HG03575 (cell line): ENCODE results near the gene VILL.
"Not testable (repeated sequence)": the region's sequence is repeated elsewhere in the genome, so short reads cannot be mapped to it uniquely, and the experiment has no call there.

Source experiments
- ATAC-seq: cut with Tn5 transposase; IDR thresholded peaks from one replicate; pipeline ENCODE4 v1.9.1; 2021; ENCODE audit not compliant: unreplicated experiment, insufficient number of reproducible peaks, low FRiP score; ENCODE audit errors: extremely low read depth

Gene VILL

GRCh38 chr3:37961622-37962431 lies 28.8 kb upstream of the VILL start:
- ATAC-seq = no peak

DNA sequence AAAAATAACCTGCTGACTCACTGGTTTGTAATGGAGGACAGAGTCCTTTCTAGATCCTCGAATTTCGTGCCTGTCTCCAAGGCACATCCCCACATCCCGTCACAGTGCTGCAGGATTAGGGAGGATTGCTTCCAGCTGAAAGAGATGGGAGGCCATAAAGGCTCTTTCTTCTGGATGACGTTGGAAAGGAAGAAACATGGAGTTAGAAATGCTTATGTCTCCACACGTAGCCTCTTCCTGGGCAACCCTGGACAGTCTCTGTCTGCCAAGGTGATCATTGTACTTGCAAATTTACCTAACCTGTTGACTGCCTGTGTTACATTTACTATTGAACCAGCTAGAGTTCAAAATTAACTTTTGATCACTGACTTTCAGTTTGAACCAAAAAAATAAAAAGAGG lies 27.6 kb upstream of the VILL start:
- ATAC-seq = no peak

GRCh38 chr3:37963635-37964034 lies 27.0 kb upstream of the VILL start:
- no peak for ATAC-seq

DNA sequence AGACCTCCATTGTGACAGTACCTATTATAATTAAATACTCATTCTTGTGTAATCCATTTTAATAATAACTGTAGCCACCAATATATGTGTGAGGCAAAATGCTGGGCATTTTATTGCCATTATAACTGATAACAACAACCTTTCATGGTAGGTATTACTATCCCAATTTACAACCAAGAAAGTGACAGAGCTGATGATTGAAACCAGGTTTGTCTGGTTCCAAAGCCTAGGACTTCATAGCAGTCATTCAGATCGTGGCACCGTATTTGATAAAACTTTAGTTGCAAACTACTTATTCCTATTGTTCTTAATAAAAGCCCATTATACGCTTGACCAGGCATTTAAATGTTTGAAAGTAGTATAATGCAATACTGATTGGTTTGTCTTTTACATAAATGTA lies 26.4 kb upstream of the VILL start:
- no peak for ATAC-seq

- ATAC-seq = no peak
Observed at GRCh38 chr3:37964716-37965115, 25.9 kb upstream of the VILL start.

GRCh38 chr3:37967260-37967881 lies 23.2 kb upstream of the VILL start:
- ATAC-seq = no peak

GRCh38 chr3:37968199-37968598 lies 22.4 kb upstream of the VILL start:
- ATAC-seq = no peak

DNA sequence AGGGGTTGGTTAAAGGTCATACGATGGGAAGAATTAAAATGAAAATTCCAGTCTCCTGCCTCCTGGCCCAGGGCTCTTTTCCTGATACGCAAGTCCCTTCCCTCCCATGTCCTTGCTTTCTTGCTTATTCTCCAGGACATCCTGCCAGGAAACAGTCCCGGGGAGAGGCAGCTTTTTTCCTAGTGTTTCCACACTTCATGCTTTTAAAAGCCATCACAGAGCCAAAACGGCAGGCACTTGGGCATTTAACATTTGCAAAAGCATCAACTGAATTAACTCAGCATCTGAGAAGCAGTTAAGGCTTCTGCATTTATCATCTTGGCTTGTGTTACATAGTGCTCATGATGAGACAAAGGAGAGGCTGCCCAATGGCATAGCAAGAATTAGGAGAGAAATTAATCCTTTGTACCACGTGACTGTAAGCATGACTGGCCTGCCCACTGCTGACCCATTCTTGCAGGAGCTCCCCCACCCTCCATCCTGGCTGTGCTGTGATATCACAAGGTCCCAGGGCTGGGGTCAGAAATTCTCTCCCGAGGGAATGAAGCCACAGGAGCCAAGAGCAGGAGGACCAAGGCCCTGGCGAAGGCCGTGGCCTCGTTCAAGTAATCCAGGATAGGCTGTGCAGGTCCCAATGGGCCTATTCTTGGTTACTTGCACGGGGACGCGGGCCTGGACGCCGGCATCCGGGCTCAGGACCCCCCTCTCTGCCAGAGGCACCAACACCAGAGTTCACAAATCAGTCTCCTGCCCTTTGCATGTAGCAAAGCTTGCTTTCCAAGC lies 21.6 kb upstream of the VILL start:
- no peak for ATAC-seq

- no peak for ATAC-seq
Observed at GRCh38 chr3:37969596-37970100, 20.9 kb upstream of the VILL start.

DNA sequence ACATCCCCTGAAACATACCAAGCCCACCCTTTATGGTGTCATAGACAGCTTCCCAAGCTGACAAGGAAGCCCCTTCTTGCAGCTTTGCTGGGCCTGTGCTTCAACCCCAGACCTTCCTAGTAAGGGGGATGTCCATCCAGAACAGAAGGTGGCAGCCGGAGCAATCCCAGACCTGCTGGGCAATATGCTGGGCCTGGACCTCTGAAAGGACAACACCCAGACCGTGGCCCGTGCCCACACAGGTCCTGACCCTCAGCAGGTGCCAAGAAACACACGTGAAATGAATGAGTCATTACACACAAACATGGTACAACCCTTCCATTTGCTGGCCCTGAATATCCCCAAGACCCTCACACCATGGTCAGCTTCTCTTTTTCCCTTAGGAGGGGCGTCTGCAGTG lies 19.8 kb upstream of the VILL start:
- ATAC-seq = no peak

GRCh38 chr3:37971467-37971866 lies 19.1 kb upstream of the VILL start:
- no peak for ATAC-seq

DNA sequence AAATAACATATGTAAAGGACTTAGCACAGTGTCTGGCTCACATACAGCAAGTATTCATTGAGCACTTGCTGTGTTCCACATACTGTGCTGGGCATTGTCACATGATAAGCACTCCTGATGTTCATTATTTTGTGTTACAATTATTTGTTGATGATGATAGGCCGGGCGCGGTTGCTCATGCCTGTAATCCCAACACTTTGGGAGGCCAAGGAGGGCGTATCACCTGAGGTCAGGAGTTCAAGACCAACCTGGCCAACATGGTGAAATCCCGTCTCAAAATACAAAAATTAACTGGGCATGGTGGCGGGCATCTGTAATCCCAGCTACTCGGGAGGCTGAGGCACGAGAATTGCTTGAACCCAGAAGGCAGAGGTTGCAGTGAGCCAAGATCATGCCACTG lies 18.5 kb upstream of the VILL start:
- not testable (repeated sequence) for ATAC-seq

DNA sequence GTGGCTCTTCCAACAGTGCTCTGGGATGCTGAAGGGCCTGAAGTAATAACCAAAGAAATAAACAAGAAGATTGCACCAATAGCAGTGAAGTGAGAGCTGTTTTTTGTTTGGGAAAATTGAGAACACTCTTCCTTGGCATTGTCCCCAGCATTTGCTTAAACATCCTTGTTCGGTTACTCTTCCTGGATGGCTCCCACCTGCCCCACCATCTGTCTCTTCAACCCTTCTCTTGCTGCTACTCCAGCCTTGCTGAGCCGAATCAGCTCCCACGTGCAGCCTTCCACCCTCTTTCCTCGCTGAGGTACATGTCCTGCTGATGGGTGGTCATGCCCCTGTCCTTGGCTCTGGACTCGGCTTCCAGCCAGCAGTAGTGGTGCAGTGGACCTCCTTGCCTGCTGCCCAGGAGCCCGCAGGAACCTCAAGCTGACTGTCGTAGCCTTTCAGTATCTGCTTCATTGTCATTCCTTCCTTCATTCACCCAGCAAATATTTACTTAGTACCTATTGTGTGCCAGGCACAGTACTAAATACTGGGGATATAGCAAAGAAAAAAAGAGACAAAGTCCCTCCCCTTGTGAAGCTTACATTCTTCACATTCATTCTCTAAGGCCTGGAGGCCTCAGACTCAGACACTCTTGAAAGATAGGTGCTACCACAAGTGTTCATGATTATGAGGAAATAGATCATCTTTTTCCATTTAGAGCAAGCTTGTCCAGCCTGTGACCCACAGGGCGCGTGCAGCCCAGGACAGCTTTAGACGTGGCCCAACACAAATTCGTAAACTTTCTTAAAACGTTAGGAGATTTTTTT lies 17.1 kb upstream of the VILL start:
- ATAC-seq = no peak

DNA sequence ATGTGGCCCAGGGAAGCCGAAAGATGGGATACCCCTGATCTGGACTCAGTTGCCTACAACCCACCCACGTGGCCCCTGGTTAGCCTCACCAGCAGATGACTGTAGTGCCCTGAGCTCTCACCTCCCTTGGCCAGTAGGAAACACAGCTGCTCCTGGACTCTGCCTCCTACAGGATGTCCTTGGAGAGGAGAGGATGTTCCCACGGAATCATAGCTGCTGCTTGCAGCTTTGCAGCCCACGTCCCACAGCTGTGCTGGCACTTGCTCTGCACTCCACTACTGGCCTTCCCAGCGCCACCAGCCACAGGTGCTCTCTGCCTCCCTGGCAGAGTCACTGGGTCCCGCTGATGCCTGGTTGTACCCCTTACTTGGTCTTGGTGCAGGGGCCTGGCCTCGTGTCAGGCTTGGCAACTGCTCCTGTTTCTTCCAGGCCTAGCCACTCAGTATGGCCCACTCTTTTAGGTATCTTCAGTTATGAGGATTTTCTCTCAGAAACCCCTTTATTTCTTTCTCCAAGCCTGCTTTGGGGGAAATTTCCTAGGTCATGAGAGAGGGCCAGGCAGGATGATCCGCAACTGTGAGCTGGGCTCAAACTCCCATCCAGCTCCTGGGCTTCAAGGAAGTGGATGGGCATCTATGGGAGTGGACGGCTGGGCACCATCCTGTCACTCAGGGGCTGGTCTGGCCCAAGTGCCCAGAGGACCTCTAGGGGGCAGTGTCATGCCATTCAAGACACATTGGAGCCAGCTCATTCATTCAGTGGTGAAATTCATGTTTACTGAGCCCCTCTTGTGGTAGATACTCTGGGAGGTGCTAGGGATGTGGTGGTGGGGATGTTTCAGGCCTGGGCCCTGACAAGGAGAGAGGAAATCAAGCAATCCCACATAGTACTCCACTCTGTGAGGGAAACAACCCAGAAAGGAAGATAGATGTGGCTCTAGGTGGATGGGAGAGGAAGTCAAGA lies 16.2 kb upstream of the VILL start:
- ATAC-seq = no peak

- ATAC-seq = no peak
Observed at GRCh38 chr3:37979541-37980461, 10.8 kb upstream of the VILL start.

- no peak for ATAC-seq
Observed at GRCh38 chr3:37980462-37981347, 9.9 kb upstream of the VILL start.
